Fibroblast of mammary gland (primary cell): ENCODE data around the gene C4orf50.

Experiments used
- DNase-seq: peaks from one replicate; pipeline ENCODE4 v3.0.0-alpha.2; 2010; ENCODE audit warnings: low read depth
- H3K4me3 ChIP-seq: 2 replicates; pipeline ENCODE4 v1.5.1; 2011; ENCODE audit warnings: low read depth, mild to moderate bottlenecking, low read length, moderate library complexity; ENCODE audit not compliant: control insufficient read depth
- TF ChIP-seq, protein P1 (sequence below): conservative IDR thresholded peaks from 2 replicates; pipeline ENCODE4 v1.5.1; 2011; ENCODE audit warnings: low read depth, low read length, inconsistent platforms; ENCODE audit not compliant: control insufficient read depth, insufficient read depth

C4orf50 gene

DNA sequence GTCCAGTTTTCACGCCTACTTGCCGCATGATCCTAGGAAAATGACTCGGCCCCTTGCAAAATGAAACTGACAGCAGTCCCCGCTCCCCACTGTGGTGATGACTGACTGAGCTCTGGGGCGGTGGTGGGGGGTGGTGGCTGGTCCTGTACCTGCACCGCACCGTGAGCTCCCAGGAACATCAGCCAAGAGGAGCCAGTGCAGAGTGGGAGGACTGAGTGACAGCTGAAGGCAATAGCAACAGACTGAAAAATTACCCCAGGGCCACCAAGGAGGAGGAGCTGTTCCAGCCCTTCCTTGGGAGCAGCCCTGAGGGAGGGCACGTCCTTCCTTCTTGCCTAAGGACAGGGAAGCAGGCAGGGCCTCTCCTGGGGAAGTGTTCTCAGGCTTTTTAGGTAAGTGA lies 2.4 kb upstream of the C4orf50 start:
- DNase-seq: no peak
- H3K4me3 ChIP-seq: no peak overlapping the region
- TF ChIP-seq, protein P1, sequence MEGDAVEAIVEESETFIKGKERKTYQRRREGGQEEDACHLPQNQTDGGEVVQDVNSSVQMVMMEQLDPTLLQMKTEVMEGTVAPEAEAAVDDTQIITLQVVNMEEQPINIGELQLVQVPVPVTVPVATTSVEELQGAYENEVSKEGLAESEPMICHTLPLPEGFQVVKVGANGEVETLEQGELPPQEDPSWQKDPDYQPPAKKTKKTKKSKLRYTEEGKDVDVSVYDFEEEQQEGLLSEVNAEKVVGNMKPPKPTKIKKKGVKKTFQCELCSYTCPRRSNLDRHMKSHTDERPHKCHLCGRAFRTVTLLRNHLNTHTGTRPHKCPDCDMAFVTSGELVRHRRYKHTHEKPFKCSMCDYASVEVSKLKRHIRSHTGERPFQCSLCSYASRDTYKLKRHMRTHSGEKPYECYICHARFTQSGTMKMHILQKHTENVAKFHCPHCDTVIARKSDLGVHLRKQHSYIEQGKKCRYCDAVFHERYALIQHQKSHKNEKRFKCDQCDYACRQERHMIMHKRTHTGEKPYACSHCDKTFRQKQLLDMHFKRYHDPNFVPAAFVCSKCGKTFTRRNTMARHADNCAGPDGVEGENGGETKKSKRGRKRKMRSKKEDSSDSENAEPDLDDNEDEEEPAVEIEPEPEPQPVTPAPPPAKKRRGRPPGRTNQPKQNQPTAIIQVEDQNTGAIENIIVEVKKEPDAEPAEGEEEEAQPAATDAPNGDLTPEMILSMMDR: no peak

DNA sequence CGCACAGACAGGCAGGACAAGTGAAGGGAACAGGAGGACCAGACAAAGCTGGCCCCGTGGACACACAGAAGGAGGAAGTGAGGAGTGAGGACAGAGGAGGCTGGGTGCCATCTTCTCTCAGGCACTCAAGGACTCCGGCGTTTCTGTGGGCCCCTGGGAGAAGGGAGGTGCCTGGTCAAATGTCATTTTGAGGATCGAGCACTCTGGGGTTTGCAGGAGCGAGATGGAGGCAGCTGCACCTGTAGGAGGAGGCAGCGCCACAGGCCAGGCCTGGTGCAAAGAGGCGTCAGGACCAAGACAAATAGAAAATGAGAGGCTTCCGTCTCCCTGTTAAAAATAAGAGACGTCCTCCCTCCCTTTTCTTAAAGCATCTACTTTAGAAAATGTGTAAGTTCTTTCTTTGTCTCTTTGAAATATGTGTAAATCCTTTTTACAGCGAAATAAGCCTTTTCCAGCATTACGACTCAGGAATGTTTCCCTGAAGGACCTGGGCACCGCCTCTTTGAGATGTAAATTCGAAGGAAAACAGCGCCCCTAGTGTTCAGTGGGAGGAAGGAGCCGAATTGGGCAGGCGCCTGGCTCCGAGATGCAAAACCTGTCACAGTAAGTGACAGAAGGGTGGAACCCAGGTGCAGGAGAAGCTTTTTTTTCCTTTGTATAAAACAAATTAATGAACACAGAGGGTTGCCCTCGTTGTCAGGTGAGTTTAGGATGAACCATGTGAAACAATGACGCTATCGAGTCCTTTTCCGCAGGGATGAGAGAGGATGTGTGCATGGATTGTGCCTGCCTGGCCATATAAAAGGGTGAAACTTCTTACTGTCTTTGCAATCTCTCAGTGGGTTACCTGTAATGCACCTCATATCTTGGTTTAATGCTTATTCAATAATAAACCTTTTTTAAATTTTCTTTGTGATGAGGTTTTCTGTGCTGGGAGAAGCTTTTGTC lies 1.4 kb upstream of the C4orf50 start:
- DNase-seq: peak; percentile 39
- TF ChIP-seq, protein P1: peak; percentile 78
- no peak overlapping the region for H3K4me3 ChIP-seq

DNA sequence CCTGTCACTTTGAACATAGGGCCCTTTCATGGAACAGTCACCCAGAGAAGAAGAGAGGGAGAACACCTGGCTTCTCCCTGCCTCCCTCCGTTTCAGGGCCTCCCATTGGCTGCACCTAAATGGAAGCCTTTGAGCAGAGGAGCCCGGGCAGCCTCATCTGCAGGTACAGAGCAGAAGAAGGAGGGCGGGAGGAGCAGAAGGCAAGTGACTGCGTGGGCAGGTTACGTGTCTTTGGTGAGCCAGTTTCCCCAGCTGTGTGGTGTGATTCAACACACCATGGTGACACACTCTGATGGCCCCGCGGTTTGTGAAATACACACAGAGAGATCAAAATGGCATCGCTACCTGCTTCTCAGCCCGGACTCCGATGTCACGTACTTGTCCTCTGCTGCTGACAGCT lies 431 bp downstream of the C4orf50 start:
- TF ChIP-seq, protein P1: no peak
- H3K4me3 ChIP-seq: no peak overlapping the region
- DNase-seq: no peak

DNA sequence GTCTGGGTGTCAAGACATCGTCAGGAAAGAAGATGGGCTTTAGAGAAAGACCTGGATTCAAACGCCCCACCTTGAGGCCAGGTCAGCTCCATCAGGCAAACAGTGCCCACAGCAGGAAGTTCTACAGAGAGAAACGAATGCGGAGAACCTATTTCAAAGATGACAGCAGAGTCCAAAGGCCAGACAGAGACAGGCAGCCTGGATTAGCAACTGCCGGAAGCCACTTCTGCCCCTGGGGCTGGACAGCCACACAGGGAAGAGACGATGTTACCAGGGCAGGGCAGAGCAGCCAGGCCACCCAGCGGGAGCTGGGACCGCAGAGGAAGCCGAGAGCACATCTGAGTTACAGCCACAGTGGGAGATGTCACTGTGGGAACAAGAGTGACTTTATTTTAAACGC lies 1.2 kb downstream of the C4orf50 start:
- no peak for DNase-seq
- H3K4me3 ChIP-seq: no peak overlapping the region
- TF ChIP-seq, protein P1: no peak

DNA sequence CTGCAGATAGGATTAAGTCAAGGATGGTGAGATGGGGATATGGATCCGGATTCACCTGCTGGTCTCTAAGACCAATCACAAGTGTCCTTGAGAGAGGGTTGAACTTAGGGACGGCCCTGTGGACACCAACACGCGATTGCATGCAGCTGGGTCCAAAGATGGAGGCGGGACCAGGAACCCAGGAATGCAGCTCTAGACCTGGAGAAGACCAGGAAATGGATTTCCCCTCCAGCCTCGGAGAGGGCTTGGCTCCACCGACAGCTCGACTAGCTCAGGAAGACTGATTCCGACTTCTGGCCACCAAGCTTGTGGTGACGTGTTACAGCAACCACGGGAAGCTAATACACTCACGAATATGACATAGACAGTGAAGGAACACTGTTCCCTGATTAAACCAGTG lies 4.7 kb downstream of the C4orf50 start:
- no peak overlapping the region for H3K4me3 ChIP-seq
- TF ChIP-seq, protein P1: no peak
- no peak for DNase-seq

DNA sequence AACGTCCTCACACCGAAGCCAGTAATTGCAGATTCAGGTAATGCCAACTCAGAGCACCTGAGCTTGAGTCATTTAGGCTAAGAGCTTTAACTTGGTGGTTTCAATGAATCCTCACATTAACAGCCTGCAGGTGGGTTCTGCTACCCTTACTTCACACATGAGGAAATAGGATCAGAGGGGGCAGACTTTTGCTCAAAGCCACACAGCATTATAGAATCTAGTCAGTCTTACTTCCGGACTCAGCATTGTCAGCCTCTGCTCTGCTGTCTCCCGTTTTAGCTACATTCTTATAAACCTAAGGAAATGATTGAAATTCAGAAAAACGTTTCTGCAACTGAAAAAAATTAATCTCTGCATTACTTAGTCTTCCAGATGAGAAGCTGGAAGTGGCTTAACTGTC lies 6.0 kb downstream of the C4orf50 start:
- no peak for DNase-seq
- TF ChIP-seq, protein P1: no peak
- H3K4me3 ChIP-seq: no peak overlapping the region
